ENCODE results near the gene SPACA6. TPM values are rescaled to one million over a fixed set of nuclear protein-coding genes. Genes with fewer than 3 reads are reported as not detected.
A peak's percentile ranks its signal among the peaks of the same experiment; 100 is the strongest.
"Not testable (repeated sequence)": the region's sequence is repeated elsewhere in the genome, so short reads cannot be mapped to it uniquely, and the experiment has no call there.

SPACA6 gene
- 10 to 100 TPM; 12.3 to 19.4 (median 15.7) TPM for polyA plus RNA-seq (ENCODE audit: insufficient read length in 4 of 4)

DNA sequence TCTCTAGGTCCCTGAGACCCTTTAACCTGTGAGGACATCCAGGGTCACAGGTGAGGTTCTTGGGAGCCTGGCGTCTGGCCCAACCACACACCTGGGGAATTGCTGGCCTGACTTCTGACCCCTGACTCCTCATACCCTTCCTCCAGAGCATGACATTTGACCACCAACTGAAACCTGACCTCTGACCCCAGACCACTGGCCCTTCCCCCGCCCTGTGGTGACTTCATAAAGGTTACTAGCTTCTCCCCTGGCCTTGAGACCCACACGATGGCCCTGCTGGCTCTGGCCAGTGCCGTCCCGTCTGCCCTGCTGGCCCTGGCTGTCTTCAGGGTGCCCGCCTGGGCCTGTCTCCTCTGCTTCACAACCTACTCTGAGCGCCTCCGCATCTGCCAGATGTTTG lies at the start of gene SPACA6:
Gene SPACA6 (plus strand): TSS at position 71 of the 400 bp plus-strand sequence. CDS start 197 bp downstream, at position 268.
- DNase-seq (ENCODE audit: low read depth in 4 of 4, low spot score in 3 of 4), result no peak

DNA sequence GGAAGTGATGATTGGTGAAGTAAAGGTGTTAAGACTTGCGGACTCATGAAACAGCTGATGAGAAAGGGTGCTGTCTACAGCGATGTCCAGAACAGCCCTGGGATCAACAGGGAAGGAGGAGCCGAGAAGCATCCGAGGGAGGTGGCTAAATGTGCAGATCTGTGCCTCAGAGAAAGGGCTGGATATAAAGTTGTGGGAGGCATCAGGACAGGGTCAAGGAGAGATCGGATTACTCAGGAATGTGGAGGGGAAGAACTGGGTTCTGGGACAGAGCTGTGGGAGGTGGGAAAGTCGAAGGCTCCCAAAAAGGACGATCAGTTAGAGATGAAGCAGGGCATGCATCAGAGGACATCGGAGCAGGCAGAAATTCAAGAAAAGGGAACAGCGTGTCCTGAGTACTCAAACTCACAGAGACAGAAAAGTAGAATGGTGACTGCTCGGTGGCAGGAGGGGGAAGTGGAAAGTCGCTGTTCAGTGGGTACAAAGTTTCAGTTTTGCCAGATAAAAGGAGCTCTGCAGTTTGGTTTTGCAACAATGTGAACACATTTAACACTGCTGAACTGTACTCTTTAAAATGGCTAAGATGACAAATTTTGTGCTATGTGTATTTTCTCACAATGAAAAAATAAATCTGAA lies 48.4 kb upstream of the SPACA6 start:
- DNase-seq (ENCODE audit: low read depth in 4 of 4, low spot score in 3 of 4), result no peak

GRCh38 chr19:51646730-51647129 lies 46.4 kb upstream of the SPACA6 start, which contains the start of gene SIGLEC14:
Gene SIGLEC14, minus strand, starts transcription at chr19:51646825. Its CDS starts 66 bp downstream, at chr19:51646759.
- not testable (repeated sequence) for DNase-seq (ENCODE audit: low read depth in 4 of 4, low spot score in 3 of 4)

- DNase-seq (ENCODE audit: low read depth in 4 of 4, low spot score in 3 of 4), result no peak
These were observed 45.8 kb upstream of the SPACA6 start for GRCh38 chr19:51647318-51647717.

- DNase-seq (ENCODE audit: low read depth in 4 of 4, low spot score in 3 of 4), result no peak
These were observed 41.8 kb upstream of the SPACA6 start for GRCh38 chr19:51651216-51651846.

GRCh38 chr19:51652266-51652665 lies 40.9 kb upstream of the SPACA6 start:
- DNase-seq (ENCODE audit: low read depth in 4 of 4, low spot score in 3 of 4), result no peak

DNA sequence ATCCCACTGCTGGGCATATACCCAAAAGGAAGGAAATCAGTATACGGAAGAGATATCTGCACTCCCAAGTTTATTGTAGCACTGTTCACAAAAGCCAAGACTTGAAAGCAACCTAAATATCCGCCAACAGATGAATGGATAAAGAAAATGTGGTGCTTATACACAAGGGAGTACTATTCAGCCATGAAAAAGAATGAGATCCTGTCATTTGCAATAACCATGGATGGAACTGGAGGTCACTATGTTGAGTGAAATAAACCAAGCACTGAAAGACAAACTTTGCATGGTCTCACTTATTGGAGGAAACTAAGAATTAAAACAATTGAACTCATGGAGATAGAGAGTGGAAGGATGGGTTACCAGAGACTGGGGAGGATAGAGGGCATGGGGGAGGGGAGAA lies 40.0 kb upstream of the SPACA6 start:
- DNase-seq (ENCODE audit: low read depth in 4 of 4, low spot score in 3 of 4), result no peak

- no peak for DNase-seq (ENCODE audit: low read depth in 4 of 4, low spot score in 3 of 4)
These were observed 38.3 kb upstream of the SPACA6 start for GRCh38 chr19:51654783-51655182.

- peak; percentile 64 to 78 (median 68) for DNase-seq (ENCODE audit: low read depth in 4 of 4, low spot score in 3 of 4)
These were observed 32.0 kb upstream of the SPACA6 start for GRCh38 chr19:51660975-51661600.

- DNase-seq (ENCODE audit: low read depth in 4 of 4, low spot score in 3 of 4), result no peak
These were observed 29.5 kb upstream of the SPACA6 start for GRCh38 chr19:51663650-51664049.

- no peak for DNase-seq (ENCODE audit: low read depth in 4 of 4, low spot score in 3 of 4)
These were observed 29.0 kb upstream of the SPACA6 start for GRCh38 chr19:51664131-51664530.

DNA sequence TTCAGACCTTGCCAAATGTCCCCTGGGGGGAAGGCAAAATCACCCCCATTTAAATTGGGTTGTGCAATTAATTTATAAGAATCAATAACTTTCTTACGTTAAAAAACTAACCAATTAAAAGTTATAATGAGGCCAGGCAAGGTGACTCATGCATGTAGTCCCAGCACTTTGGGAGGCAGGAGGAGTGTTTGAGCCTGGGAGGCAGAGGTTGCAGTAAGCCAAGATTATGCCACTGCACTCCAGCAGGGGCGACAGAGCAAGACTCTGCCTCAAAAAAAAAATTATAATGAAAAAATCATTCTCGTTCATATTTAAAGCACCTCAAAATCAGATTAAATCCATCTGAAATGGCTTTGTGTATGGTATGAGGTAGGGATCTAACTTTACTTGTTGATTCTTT lies 28.1 kb upstream of the SPACA6 start:
- no peak for DNase-seq (ENCODE audit: low read depth in 4 of 4, low spot score in 3 of 4)

- DNase-seq (ENCODE audit: low read depth in 4 of 4, low spot score in 3 of 4), result no peak
These were observed 24.9 kb upstream of the SPACA6 start for GRCh38 chr19:51668216-51668615.

GRCh38 chr19:51675911-51676565 lies 17.1 kb upstream of the SPACA6 start:
- not testable (repeated sequence) for DNase-seq (ENCODE audit: low read depth in 4 of 4, low spot score in 3 of 4)

- DNase-seq (ENCODE audit: low read depth in 4 of 4, low spot score in 3 of 4), result no peak
These were observed 16.5 kb upstream of the SPACA6 start for GRCh38 chr19:51676566-51677083.

GRCh38 chr19:51680474-51680873 lies 12.7 kb upstream of the SPACA6 start:
- DNase-seq (ENCODE audit: low read depth in 4 of 4, low spot score in 3 of 4), result no peak

GRCh38 chr19:51681286-51681941 lies 11.7 kb upstream of the SPACA6 start:
- DNase-seq (ENCODE audit: low read depth in 4 of 4, low spot score in 3 of 4), result no peak

- DNase-seq (ENCODE audit: low read depth in 4 of 4, low spot score in 3 of 4), result no peak
These were observed 7.0 kb upstream of the SPACA6 start for GRCh38 chr19:51686171-51686570.

GRCh38 chr19:51687791-51688670 lies 5.1 kb upstream of the SPACA6 start:
- peak in 1 of 4 donors; percentile 28 for DNase-seq (ENCODE audit: low read depth in 4 of 4, low spot score in 3 of 4)
